OCI-LY1 (cell line): ENCODE measurements around the gene SIK2.

ENCODE experiments used
- H2AFZ ChIP-seq: fragments of 200-600 bp; sonication (generic), shearing (Covaris generic); 2 replicates; pipeline ENCODE4 v1.6.0; 2014; ENCODE audit warnings: antibody characterized with exemption, mild to moderate bottlenecking, low read length
- H3F3A ChIP-seq: fragments of 200-600 bp; sonication (generic), shearing (Covaris generic); 2 replicates; pipeline ENCODE4 v1.6.0; 2014; ENCODE audit warnings: mild to moderate bottlenecking, antibody characterized with exemption, low read length, moderate library complexity; ENCODE audit not compliant: insufficient read depth
- H3K27ac ChIP-seq: fragments of 200-600 bp; sonication (generic); 2 replicates; pipeline ENCODE4 v1.5.1; 2014; ENCODE audit warnings: low read length, mixed run types, mild to moderate bottlenecking, low read depth; ENCODE audit not compliant: poor library complexity, severe bottlenecking
- H3K27me3 ChIP-seq: fragments of 200-600 bp; sonication (generic); 2 replicates; pipeline ENCODE4 v1.6.0; 2014; ENCODE audit warnings: antibody characterized with exemption, mild to moderate bottlenecking, low read length, moderate library complexity; ENCODE audit not compliant: insufficient read depth
- H3K36me3 ChIP-seq: fragments of 200-600 bp; sonication (generic); 2 replicates; pipeline ENCODE4 v1.6.1; 2014; ENCODE audit warnings: mild to moderate bottlenecking, antibody characterized with exemption, low read length, moderate library complexity, mixed read lengths; ENCODE audit not compliant: insufficient read depth
- H3K4me1 ChIP-seq: fragments of 200-600 bp; sonication (generic); 2 replicates; pipeline ENCODE4 v1.5.1; 2014; ENCODE audit warnings: mild to moderate bottlenecking, low read length, moderate library complexity; ENCODE audit not compliant: insufficient read depth, severe bottlenecking
- H3K4me2 ChIP-seq: fragments of 200-600 bp; sonication (generic), shearing (Covaris generic); 2 replicates; pipeline ENCODE4 v1.6.1; 2014; ENCODE audit warnings: low read length
- H3K4me3 ChIP-seq: fragments of 200-600 bp; sonication (generic); 2 replicates; pipeline ENCODE4 v1.5.1; 2014; ENCODE audit warnings: low read length, low read depth, mild to moderate bottlenecking, mixed read lengths; ENCODE audit not compliant: poor library complexity, severe bottlenecking
- H3K79me2 ChIP-seq: fragments of 200-600 bp; shearing (Covaris generic); 2 replicates; pipeline ENCODE4 v1.6.1; 2016; ENCODE audit warnings: mixed run types, low read length, mixed read lengths; ENCODE audit not compliant: insufficient read depth
- H3K9ac ChIP-seq: fragments of 200-600 bp; sonication (generic), shearing (Covaris generic); 2 replicates; pipeline ENCODE4 v1.6.1; 2014; ENCODE audit warnings: mild to moderate bottlenecking, low read length, mixed read lengths
- H3K9me2 ChIP-seq: fragments of 200-600 bp; sonication (generic), shearing (Covaris generic); 2 replicates; pipeline ENCODE4 v1.6.1; 2014; ENCODE audit warnings: low read depth, mild to moderate bottlenecking, low read length, mixed read lengths
- H3K9me3 ChIP-seq: fragments of 200-600 bp; shearing (Covaris generic); 2 replicates; pipeline ENCODE4 v1.6.1; 2014; ENCODE audit warnings: low read length, mixed read lengths
- H4K20me1 ChIP-seq: fragments of 200-600 bp; sonication (generic), shearing (Covaris generic); 2 replicates; pipeline ENCODE4 v1.6.0; 2016; ENCODE audit warnings: mild to moderate bottlenecking, low read length; ENCODE audit not compliant: insufficient read depth
- CTCF ChIP-seq: fragments of 200-600 bp; sonication (generic), shearing (Covaris generic); IDR thresholded peaks from 2 replicates; pipeline ENCODE4 v1.5.1; 2017; ENCODE audit warnings: mild to moderate bottlenecking, antibody characterized with exemption, low read length, moderate library complexity, mixed read lengths
- EZH2 ChIP-seq: fragments of 200-600 bp; sonication (generic), shearing (Covaris generic); IDR thresholded peaks from 2 replicates; pipeline ENCODE4 v1.8.0; 2017; ENCODE audit warnings: borderline replicate concordance, mixed run types, mild to moderate bottlenecking, antibody characterized with exemption, low read length, moderate library complexity, mixed read lengths

The SIK2 gene

DNA sequence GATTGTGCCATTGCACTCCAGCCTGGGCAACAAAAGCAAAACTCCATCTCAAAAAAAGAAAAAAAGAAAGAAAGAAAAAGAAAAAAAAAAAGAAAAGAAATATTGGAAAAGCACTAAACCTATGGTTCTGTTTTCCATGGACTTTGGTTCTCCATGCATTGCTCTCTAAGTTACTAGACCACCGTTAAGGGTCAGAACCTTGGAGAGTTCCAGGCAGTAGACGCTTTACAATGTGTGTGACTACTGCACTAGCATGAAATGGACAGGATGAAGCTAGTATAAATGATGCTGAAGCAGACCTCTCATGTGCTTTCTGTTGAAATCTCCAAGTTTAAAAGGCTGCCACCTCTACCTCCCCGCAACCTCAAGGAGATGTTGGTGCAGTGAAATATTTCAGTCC, 63.5 kb downstream of the SIK2 start:
- Histone ChIP-seq H3K36me3 (peaks cover 7% of the 10 kb centered on the region; the same call in 1 of the 2 replicates), H2AFZ (no peak overlapping the region), H3K9me2 (no peaks in the 10 kb centered on the region), H3K4me1 (no peaks in the 10 kb centered on the region), H3K27me3 (no peaks in the 10 kb centered on the region), H3K79me2 (no peaks in the 10 kb centered on the region), H3K4me2 (no peak overlapping the region), H3K4me3 (no peak overlapping the region), H3F3A (no peaks in the 10 kb centered on the region), H4K20me1 (no peaks in the 10 kb centered on the region), H3K9me3 (no peaks in the 10 kb centered on the region), H3K27ac (no peak overlapping the region), H3K9ac (no peak overlapping the region)
- TF ChIP-seq CTCF = no peak
- no peak for TF ChIP-seq EZH2

- no peaks in the 10 kb centered on the region for H3K79me2 ChIP-seq
- H3K4me3 ChIP-seq = no peak overlapping the region
- peaks cover 23% of the 10 kb centered on the region; the same call in 1 of the 2 replicates for H3K36me3 ChIP-seq
- no peak overlapping the region for H2AFZ ChIP-seq
- no peaks in the 10 kb centered on the region for H3K27me3 ChIP-seq
- no peaks in the 10 kb centered on the region for H4K20me1 ChIP-seq
- no peaks in the 10 kb centered on the region for H3F3A ChIP-seq
- no peak for TF ChIP-seq CTCF
- no peak for TF ChIP-seq EZH2
- no peak overlapping the region for H3K27ac ChIP-seq
- no peaks in the 10 kb centered on the region for H3K9me2 ChIP-seq
- no peak overlapping the region for H3K4me2 ChIP-seq
- H3K9me3 ChIP-seq = no peaks in the 10 kb centered on the region
- no peaks in the 10 kb centered on the region for H3K4me1 ChIP-seq
- H3K9ac ChIP-seq = no peak overlapping the region
Observed at GRCh38 chr11:111668980-111669379, 66.7 kb downstream of the SIK2 start.

DNA sequence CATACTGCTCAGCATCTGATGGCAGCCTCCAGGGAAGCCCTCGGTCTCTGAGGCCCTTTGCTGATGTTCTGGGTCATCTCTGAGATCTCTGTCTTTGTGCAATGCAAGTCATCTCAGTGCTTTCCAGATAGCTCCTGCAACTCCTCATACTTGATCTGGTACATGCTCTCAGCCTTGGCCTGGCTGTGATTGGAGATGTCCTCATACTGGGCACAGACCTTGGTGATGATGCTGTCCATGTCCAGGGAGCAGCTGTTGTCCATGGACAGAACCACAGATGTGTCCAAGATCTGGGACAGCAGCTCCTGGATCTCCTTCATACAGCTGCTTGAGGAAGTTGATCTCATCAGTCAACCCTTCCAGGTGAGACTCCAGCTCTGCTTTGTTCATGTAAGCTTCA, 69.1 kb downstream of the SIK2 start:
- Histone ChIP-seq H3K27me3 (no peaks in the 10 kb centered on the region), H3K9me2 (no peaks in the 10 kb centered on the region), H3K36me3 (peaks cover 38% of the 10 kb centered on the region; the same call in 1 of the 2 replicates), H3K4me3 (no peak overlapping the region), H2AFZ (no peak overlapping the region), H3K4me2 (no peak overlapping the region), H4K20me1 (no peaks in the 10 kb centered on the region), H3K9me3 (no peaks in the 10 kb centered on the region), H3F3A (no peaks in the 10 kb centered on the region), H3K9ac (no peak overlapping the region), H3K79me2 (no peaks in the 10 kb centered on the region), H3K27ac (no peak overlapping the region), H3K4me1 (no peaks in the 10 kb centered on the region)
- TF ChIP-seq CTCF (no peak), EZH2 (no peak)
